ENCODE data around the gene CALN1. TPM values are rescaled to one million over a fixed set of nuclear protein-coding genes. Genes with fewer than 3 reads are reported as not detected.

The CALN1 gene
- total and polyA plus RNA-seq, 12 donors: not detected

- Histone ChIP-seq H3K27me3 (no peaks in the 10 kb centered on the region), H3K27ac (no peak overlapping the region), H3K9me3 (peaks cover 0 to 51% (median 17%) of the 10 kb centered on the region in 11 donors), H3K4me3 (no peak overlapping the region), H3K36me3 (no peaks in the 10 kb centered on the region), H3K4me1 (no peaks in the 10 kb centered on the region)
- TF ChIP-seq CTCF (IDR thresholded peaks at IDR 0.05): no peak
- DNase-seq: no peak
- no peak for ATAC-seq
- 84 to 91% methylated on average over 5 of the region's 5 CpGs for WGBS, 2 donors
- intact Hi-C loops (cut with DNase I): no loop called here
Observed at GRCh38 chr7:72176875-72177274, 235.3 kb downstream of the CALN1 start.

GRCh38 chr7:72170475-72170874 lies 241.7 kb downstream of the CALN1 start:
- Histone ChIP-seq H3K27me3 (no peaks in the 10 kb centered on the region), H3K4me3 (no peak overlapping the region), H3K9me3 (peaks cover 0 to 36% (median 17%) of the 10 kb centered on the region in 11 donors), H3K27ac (no peak overlapping the region), H3K4me1 (no peaks in the 10 kb centered on the region), H3K36me3 (no peaks in the 10 kb centered on the region)
- no peak for ATAC-seq
- no peak for DNase-seq
- 74 to 78% methylated on average over 3 of the region's 3 CpGs for WGBS, 2 donors
- intact Hi-C loops (cut with DNase I): no loop called here
- no peak for TF ChIP-seq CTCF (IDR thresholded peaks at IDR 0.05)

DNA sequence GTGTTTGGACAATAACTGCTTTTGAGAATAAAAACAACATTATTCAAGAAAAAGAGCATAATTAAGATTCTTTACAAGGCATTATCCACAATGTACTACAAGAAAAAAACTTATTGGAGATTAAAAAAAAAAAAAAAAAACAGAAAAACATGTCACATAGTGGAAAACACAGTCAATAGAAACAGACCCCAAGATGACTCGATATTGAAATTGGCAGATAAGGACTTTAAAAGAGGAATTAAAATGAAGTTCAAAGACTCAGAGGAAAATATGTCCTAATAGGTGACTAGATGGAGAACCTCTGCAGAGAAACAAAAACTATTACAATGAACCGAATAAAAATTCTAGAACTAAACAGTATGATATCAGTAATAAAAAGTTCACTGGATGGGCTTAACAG lies 248.9 kb downstream of the CALN1 start:
- no peak overlapping the region for H3K27ac ChIP-seq
- ATAC-seq: no peak
- DNase-seq: no peak
- no peak for TF ChIP-seq CTCF (IDR thresholded peaks at IDR 0.05)
- no peaks in the 10 kb centered on the region for H3K27me3 ChIP-seq
- H3K9me3 ChIP-seq: peaks cover 0 to 38% (median 17%) of the 10 kb centered on the region in 11 donors
- intact Hi-C loops (cut with DNase I): no loop called here
- no peaks in the 10 kb centered on the region for H3K4me1 ChIP-seq
- H3K36me3 ChIP-seq: no peaks in the 10 kb centered on the region
- H3K4me3 ChIP-seq: no peak overlapping the region
- 75 to 82% methylated on average over 2 of the region's 2 CpGs for WGBS, 2 donors

GRCh38 chr7:72161534-72161933 lies 250.6 kb downstream of the CALN1 start:
- TF ChIP-seq CTCF (IDR thresholded peaks at IDR 0.05): no peak
- intact Hi-C loops (cut with DNase I): no loop called here
- Histone ChIP-seq H3K27ac (no peak overlapping the region), H3K4me3 (no peak overlapping the region), H3K27me3 (no peaks in the 10 kb centered on the region), H3K4me1 (no peaks in the 10 kb centered on the region), H3K9me3 (peaks cover 0 to 38% (median 17%) of the 10 kb centered on the region in 11 donors), H3K36me3 (no peaks in the 10 kb centered on the region)
- WGBS, 2 donors: 56 to 61% methylated on average over 6 of the region's 6 CpGs
- ATAC-seq (no peak), DNase-seq (no peak)

Measured in heart right ventricle (tissue), 16 donors.